ENCODE data around the gene ADD3. TPM values are rescaled to one million over a fixed set of nuclear protein-coding genes. Genes with fewer than 3 reads are reported as not detected.

The ADD3 gene
- total and polyA plus RNA-seq, 2 of the 13 experiments (the other 11 are each of a cell fraction or from before 2014, with no cell fraction given) = 44.7 to 57.5 TPM

GRCh38 chr10:109974504-109975191 lies 33.1 kb upstream of the ADD3 start (continued):
- TF ChIP-seq, protein P1, sequence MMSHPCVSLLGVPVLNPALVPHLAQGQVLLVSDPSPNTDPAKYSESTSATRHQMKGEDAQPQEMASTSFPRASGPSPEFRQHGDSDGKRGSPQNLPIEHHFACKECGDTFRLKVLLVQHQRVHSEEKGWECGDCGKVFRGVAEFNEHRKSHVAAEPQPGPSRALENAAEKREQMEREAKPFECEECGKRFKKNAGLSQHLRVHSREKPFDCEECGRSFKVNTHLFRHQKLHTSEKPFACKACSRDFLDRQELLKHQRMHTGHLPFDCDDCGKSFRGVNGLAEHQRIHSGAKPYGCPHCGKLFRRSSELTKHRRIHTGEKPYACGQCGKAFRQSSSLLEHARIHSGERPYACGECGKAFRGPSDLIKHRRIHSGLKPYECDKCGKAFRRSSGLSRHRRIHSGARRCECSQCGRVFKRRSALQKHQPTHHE (CRISPR knock-in tag; IDR thresholded peaks at IDR 0.05; ENCODE audit: borderline replicate concordance) = no peak
- TF ChIP-seq GATAD2A (CRISPR knock-in tag; IDR thresholded peaks at IDR 0.05) (peak; percentile 66), ZNF672 (CRISPR knock-in tag; IDR thresholded peaks at IDR 0.05) (no peak), ZNF350 (CRISPR knock-in tag; IDR thresholded peaks at IDR 0.05; ENCODE audit: borderline replicate concordance, low read depth) (no peak), NCOR1 (IDR thresholded peaks at IDR 0.05; ENCODE audit: borderline replicate concordance, low read length) (peak; percentile 97), U2AF1 (optimal IDR thresholded peaks at IDR 0.05; ENCODE audit: low read depth, low read length) (no peak), NFE2 (CRISPR knock-in tag; IDR thresholded peaks at IDR 0.05) (no peak), LCORL (IDR thresholded peaks at IDR 0.05) (no peak), LCORL (CRISPR knock-in tag; IDR thresholded peaks at IDR 0.05) (0 out of 2 replicates have a peak, but pooled peaks have one; percentile 31), ZNF251 (CRISPR knock-in tag; IDR thresholded peaks at IDR 0.05) (no peak), JDP2 (CRISPR knock-in tag; IDR thresholded peaks at IDR 0.05; ENCODE audit: borderline replicate concordance) (no peak), ZNF460 (CRISPR knock-in tag; IDR thresholded peaks at IDR 0.05; ENCODE audit: borderline replicate concordance) (no peak), MXD1 (CRISPR knock-in tag; IDR thresholded peaks at IDR 0.05) (no peak), KLF13 (CRISPR knock-in tag; IDR thresholded peaks at IDR 0.05) (no peak), ATAD3A (CRISPR knock-in tag; IDR thresholded peaks at IDR 0.05) (no peak), ZNF574 (CRISPR knock-in tag; IDR thresholded peaks at IDR 0.05) (no peak), HNRNPK (IDR thresholded peaks at IDR 0.05; ENCODE audit: low read depth, low read length, poor library complexity, severe bottlenecking) (no peak), NR2C2 (CRISPR knock-in tag; IDR thresholded peaks at IDR 0.05; ENCODE audit: borderline replicate concordance) (peak; percentile 64; the same call in 1 of the 2 replicates)
- TF ChIP-seq, protein P2, sequence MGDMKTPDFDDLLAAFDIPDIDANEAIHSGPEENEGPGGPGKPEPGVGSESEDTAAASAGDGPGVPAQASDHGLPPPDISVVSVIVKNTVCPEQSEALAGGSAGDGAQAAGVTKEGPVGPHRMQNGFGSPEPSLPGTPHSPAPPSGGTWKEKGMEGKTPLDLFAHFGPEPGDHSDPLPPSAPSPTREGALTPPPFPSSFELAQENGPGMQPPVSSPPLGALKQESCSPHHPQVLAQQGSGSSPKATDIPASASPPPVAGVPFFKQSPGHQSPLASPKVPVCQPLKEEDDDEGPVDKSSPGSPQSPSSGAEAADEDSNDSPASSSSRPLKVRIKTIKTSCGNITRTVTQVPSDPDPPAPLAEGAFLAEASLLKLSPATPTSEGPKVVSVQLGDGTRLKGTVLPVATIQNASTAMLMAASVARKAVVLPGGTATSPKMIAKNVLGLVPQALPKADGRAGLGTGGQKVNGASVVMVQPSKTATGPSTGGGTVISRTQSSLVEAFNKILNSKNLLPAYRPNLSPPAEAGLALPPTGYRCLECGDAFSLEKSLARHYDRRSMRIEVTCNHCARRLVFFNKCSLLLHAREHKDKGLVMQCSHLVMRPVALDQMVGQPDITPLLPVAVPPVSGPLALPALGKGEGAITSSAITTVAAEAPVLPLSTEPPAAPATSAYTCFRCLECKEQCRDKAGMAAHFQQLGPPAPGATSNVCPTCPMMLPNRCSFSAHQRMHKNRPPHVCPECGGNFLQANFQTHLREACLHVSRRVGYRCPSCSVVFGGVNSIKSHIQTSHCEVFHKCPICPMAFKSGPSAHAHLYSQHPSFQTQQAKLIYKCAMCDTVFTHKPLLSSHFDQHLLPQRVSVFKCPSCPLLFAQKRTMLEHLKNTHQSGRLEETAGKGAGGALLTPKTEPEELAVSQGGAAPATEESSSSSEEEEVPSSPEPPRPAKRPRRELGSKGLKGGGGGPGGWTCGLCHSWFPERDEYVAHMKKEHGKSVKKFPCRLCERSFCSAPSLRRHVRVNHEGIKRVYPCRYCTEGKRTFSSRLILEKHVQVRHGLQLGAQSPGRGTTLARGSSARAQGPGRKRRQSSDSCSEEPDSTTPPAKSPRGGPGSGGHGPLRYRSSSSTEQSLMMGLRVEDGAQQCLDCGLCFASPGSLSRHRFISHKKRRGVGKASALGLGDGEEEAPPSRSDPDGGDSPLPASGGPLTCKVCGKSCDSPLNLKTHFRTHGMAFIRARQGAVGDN (CRISPR knock-in tag; IDR thresholded peaks at IDR 0.05) = no peak
- TF ChIP-seq, protein P3, sequence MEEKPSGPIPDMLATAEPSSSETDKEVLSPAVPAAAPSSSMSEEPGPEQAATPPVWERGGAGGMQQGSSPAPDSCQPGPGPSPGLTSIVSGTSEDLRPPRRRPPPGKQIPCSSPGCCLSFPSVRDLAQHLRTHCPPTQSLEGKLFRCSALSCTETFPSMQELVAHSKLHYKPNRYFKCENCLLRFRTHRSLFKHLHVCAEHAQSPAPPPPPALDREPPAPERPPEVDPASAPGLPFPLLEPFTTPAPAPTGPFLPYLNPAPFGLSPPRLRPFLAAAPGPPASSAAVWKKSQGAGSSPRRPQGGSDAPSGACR (CRISPR knock-in tag; IDR thresholded peaks at IDR 0.05) = no peak

Measured in HepG2 (cell line).